SHP77 treated with DMSO at 0.1 percent for 48 hours (cell line): ENCODE data around the gene DEAF1.

Experiments
- DNase-seq: peaks from one replicate; lab custom pipeline; 2025; lab: John Stamatoyannopoulos, UW

DEAF1 gene

DNA sequence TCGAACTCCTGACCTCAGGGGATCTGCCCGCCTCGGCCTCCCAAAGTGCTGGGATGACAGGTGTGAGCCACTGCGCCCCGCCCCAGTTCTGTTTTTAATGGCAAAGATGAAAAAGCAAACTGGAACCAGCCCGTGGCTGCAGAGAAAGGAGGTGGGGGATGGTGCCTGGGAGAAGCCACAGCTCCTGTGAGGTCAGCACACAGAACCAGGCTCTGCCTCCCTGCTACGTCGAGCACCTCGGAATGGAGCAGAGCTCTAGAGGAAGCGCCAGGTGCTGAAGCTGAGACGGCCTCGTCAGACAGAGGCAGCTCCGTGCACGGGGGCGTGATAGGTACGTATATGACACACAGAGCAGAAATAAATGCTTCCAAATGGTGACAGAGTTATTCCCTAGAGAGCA, 49.5 kb downstream of the DEAF1 start:
- DNase-seq = no peak

- DNase-seq = no peak
Measured at GRCh38 chr11:643849-644738, 50.9 kb downstream of the DEAF1 start.

DNA sequence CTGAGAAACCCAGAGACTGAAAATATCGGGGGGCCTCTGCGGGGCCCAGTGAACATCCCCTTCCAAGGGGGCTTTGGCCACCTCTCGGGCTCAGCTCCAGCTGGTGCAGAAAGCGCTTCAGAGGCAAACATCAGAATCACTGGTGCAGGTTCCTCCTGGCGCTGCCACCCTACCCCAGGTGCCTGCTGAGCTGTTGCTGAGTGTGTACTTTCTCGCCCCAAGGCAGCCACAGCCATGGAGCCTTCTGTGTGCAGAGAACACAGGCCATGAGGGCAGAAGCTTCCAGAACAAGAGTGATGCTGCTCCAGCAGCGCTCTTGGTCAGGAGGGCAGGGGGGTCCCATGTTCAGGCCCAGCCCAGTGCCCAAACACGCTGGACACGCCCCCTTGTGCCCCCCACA, 51.7 kb downstream of the DEAF1 start:
- DNase-seq = no peak

DNA sequence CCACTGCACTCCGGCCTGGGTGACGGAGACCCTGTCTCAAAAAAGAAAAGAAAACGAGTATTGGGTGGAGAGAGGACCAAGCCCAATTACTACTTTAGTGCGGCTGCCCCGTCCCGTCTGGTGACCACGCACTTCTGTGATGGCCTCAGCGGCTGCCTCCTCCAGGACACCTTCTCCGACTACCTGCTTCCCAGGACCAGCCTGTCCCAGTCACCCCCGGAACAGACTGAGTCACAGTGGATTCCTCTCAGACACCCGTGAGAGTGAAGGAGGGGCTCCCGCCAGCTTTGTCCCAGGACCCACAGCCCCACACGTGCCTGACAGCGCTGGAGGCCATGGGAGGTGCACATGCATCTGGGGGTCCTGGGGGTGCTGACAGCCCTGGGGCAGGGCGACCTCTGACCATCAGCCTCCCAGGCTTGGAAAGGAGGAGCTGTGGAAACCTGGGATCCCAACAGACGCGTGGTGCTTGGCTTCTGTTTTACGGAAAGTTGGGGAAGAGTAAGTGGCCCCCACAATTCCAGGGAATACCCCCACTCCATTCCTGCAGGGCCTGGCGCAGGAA, 53.1 kb downstream of the DEAF1 start:
- DNase-seq = no peak

DNA sequence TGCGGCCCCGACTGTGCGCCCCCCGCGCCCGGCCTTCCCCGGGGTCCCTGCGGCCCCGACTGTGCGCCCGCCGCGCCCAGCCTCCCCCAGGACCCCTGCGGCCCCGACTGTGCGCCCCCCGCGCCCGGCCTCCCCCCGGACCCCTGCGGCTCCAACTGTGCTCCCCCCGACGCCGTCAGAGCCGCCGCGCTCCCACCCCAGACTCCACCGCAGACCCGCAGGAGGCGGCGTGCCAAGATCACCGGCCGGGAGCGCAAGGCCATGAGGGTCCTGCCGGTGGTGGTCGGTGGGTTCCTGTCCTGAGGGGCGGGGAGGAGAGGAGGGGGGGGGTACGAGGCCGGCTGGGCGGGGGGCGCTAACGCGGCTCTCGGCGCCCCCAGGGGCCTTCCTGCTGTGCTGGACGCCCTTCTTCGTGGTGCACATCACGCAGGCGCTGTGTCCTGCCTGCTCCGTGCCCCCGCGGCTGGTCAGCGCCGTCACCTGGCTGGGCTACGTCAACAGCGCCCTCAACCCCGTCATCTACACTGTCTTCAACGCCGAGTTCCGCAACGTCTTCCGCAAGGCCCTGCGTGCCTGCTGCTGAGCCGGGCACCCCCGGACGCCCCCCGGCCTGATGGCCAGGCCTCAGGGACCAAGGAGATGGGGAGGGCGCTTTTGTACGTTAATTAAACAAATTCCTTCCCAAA, 54.9 kb downstream of the DEAF1 start:
- no peak for DNase-seq

GRCh38 chr11:639332-639955, 55.6 kb downstream of the DEAF1 start:
- no peak for DNase-seq

DNA sequence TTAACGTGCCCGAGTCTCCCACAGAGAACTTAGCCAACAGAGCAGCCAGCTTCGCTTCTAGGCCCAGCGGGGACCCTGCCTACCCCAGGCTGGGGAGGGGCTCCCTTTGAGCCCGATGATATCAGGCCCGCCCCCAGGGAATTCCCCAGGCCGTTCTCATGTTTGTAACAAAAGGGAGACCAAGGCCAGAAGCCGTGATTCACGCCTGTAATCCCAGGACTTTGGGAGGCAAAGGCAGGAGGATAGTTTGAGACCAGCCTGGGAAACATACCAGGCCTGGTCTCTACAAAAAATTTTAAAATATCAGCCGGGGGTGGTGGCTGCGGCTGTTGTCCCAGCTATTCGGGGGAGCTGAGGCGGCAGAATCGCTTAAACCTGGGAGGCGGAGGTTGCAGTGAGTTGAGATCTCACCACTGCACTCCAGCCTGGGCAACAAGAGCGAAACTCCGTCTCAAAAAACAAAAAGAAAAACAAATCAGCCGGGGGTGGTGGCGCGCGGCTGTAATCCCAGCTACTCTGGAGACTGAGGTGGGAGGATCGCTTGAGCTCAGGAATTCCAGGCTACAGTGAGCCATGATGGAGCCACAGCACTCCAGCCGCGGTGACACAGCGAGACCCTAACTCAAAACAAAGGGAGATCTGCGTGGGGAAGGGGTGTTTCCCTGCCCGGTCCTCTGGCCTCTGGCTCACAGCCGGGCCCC, 56.2 kb downstream of the DEAF1 start:
- no peak for DNase-seq

- DNase-seq = no peak
Measured at GRCh38 chr11:637593-638521, 57.2 kb downstream of the DEAF1 start.

- DNase-seq = no peak
Measured at GRCh38 chr11:637333-637592, 57.8 kb downstream of the DEAF1 start.

DNA sequence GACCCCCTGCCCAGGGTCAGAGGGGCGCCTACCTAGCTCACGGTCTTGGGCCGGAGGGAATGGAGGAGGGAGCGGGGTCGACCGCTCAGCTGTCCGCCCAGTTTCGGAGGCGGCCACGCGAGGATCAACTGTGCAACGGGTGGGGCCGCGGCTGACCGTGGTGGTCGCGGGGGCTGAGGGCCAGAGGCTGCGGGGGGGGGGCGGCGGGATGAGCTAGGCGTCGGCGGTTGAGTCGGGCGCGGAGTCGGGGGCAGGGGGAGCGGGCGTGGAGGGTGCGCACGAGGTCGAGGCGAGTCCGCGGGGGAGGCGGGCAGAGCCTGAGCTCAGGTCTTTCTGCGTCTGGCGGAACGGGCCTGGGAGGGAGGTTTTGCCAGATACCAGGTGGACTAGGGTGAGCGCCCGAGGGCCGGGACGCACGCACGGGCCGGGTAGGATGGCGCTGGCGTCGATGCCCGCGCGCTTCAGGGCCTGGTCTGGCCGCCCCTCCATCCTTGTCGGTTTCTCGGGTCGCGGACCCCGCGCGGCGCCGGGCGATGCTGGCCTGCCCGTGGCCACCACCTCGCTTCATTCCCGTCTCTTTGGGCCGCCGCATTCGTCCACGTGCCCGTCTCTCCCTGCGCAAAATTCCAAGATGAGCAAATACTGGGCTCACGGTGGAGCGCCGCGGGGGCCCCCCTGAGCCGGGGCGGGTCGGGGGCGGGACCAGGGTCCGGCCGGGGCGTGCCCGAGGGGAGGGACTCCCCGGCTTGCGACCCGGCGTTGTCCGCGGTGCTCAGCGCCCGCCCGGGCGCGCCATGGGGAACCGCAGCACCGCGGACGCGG, 58.3 kb downstream of the DEAF1 start, which contains the start of gene DRD4:
DRD4 (plus strand) TSS at position 759 of the 822 bp plus-strand sequence; CDS start at position 795, 36 bp downstream.
- no peak for DNase-seq

GRCh38 chr11:635945-636510, 59.0 kb downstream of the DEAF1 start:
- no peak for DNase-seq

- DNase-seq = no peak
Measured at GRCh38 chr11:630871-631270, 64.2 kb downstream of the DEAF1 start.

GRCh38 chr11:629237-629583, 65.8 kb downstream of the DEAF1 start:
- DNase-seq = no peak

DNA sequence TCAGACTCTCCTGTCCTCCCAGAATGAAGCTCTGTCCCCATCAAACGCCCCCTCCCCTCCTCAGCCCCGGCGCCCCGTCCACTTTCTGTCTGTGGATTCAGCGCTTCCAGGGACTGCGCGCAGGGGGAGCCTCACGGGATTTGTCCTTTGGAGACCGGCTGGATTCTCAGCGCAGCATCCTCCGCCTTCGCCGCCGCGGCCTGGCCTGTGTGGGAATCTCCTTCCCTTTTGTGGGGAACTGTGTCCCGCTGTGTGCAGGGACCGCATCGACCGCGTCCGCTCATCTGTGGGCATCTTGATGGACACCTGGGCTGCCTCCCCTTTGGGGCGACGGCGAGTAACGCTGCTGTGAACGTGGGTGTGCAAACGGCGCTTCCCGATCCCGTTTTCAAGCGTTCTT, 67.0 kb downstream of the DEAF1 start:
- DNase-seq = no peak

GRCh38 chr11:627308-627576, 67.8 kb downstream of the DEAF1 start:
- no peak for DNase-seq

GRCh38 chr11:626475-627307, 68.3 kb downstream of the DEAF1 start, which contains the start of gene SCT:
Gene SCT (minus strand): TSS chr11:627181. CDS start chr11:627143, 38 bp downstream.
- DNase-seq = no peak

DNA sequence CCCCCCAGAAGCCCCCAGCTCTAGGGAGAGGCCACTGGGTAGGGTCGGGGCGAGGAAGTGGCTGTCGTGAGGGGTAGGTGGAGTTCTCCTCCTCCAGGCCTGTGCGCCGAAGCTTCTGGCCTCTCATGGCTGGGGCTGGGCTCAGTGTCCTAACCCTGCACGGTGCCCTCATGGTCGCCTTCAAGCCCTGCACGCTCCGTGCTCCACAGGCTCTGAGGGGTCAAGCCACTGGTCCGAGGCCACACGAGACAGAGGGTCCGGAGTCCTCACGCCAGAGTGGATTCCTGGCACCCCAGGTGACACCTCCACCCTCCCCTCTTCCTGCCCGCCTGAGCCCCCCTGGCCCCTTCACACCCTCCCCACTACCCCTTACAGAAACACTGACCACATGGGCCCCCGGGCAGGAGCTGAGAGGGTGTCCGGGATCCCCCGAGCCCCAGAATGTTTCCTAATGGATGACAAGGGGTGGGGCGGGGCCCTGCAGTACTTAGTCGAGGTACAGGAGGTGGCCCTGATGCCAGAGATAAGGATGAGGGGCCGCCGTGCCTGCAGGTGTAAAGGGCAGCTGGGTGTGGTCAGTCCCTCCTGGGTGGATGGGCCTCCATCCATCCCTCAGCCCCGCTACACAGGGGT, 69.3 kb downstream of the DEAF1 start:
- no peak for DNase-seq
